Activated T-helper 1 cell treated with Interleukin-2 at 50 U/mL for 16 hours (primary cell): ENCODE data around the gene TAF15.

Experiments used
- DNase-seq: peaks from one replicate; pipeline ENCODE4 v3.0.0-alpha.2; 2020; ENCODE audit warnings: low read depth

TAF15 gene

DNA sequence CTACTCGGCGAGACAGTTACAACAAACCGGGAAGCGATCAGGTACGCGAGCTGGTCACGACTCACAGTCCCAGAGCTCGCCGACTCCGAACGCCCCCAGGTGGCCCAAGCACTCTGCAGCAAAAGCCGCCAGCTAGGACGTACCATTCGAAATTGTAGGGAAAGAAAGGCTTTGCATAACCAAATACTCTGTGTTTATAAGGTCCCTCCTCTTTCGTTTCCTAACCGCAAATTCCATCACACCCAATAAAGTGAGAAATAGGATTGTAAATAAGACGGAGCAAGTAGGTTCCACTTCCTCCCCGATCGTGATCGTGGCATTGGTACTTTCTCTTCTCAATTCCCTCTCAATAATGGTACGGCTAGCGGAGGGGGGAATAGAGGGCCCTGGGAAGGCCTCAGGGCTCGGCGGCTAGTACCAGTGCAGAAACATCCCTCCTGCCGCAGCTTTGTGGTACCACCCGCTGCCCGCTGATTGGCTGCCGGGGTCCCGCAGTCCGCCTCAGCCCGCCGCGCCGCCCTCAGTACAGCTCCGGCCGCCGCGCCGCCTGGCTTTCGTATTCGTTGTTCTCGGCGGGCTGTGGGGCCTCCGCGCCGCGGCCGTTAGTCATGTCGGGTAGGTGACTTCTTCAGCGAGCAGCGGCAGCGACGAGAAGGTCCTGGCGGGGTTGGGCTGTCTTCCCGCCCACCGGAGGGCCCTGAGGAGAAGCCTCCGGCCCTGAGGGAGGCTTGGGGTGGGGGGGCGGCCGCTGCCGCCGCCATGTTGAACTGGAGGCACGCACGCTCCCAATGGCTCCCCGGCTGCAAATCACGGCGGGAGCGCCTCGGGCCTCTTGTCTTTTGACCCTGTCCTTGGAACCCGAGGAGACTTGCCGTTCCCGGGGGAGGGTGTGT is at the start of gene TAF15:
Gene TAF15 (plus strand): TSS at position 523 of the 893 bp plus-strand sequence. CDS start 86 bp downstream, at position 609.
- peak; percentile 91 for DNase-seq

DNA sequence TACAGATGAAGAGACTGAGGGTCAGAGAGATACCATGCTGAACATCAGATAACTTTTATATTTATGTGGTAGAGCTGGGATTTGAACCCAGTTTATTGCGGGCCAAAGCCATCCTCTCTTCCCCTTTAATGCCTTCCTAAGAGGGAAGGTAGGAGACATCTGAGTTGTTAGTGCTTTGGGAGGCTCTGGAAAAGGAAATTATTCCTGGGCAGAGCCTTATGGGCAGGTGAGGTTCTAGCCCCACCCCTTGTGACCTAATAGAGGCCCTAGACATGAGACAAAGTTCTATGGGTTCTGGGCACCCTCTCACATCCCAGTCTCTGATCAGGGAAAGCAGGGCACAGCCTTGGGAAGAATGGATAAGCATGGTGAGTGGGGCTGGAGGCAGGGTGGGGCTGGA is 48.7 kb upstream of the TAF15 start, which contains the start of gene C17orf50:
Gene C17orf50 (plus strand): TSS at position 301 of the 400 bp plus-strand sequence. CDS start 55 bp downstream, at position 356.
- no peak for DNase-seq

DNA sequence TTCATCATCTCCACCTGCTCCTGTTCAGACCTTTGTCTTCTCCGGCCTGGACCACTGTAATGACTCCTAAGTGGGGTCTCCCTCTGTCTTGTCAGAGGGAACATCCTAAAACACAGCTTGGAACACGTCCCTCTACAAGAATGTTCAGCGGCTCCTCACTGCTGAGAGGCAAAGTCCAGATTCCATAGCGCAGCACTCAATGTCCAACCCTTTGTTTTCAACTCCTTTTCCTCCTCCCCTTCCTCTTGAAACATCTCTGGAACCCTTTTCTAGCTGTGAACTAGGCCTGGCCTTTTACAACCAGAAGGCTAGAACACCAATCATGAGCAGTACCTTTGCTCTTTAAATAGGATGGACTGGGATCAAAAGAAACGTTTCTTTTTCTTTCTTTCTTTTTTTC is 47.7 kb upstream of the TAF15 start:
- DNase-seq = no peak

DNA sequence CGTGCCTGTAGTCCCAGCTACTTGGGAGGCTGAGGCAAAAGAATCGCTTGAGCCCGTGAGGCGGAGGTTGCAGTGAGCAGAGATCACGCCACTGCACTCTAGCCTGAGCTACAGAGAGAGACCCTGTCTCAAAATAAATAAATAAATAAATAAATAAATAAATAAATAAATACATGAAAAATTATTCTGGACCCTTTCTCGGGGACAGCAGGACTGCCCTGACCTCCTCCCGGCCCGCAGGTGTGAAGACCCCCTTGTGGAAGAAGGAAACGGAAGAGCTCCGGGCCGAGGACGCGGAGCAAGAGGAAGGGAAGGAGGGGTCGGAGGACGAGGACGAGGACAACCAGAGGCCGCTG is 45.5 kb upstream of the TAF15 start:
- DNase-seq = no peak

DNA sequence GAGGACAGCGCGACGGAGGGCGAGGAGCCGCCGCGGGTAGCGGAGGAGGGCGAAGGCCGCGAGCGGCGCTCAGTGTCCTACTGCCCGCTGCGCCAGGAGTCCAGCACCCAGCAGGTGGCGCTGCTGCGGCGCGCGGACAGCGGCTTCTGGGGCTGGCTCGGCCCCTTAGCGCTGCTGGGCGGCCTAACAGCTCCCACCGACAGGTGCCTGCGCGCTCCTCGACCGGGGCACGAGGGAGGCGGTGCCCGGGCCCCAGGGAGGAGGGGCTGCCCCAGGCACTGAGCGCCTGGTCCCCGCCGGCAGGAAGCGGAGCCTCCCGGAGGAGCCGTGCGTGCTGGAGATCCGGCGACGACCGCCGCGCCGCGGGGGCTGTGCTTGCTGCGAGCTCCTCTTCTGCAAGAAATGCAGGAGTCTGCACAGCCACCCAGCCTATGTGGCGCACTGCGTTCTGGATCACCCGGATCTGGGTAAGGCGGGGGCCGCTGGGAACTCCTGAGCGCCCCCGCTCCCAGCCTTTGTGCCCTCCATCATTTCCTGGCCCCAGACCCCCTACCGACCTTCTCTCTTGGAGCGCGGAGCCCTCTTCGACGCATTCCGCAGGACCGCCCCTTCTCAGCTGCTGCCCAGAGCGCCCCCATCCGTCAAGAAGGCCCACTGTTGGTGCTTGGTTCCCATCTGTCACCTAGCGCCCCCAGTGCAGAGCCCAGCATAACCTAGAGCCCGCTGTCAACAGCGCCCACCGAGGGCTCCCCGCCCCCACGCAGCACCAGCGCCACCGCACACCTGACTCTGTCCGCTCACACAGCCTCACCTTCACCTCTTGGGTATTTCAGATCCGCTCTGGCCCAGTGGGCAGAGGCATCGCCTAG is 44.9 kb upstream of the TAF15 start:
- peak; percentile 78 for DNase-seq

DNA sequence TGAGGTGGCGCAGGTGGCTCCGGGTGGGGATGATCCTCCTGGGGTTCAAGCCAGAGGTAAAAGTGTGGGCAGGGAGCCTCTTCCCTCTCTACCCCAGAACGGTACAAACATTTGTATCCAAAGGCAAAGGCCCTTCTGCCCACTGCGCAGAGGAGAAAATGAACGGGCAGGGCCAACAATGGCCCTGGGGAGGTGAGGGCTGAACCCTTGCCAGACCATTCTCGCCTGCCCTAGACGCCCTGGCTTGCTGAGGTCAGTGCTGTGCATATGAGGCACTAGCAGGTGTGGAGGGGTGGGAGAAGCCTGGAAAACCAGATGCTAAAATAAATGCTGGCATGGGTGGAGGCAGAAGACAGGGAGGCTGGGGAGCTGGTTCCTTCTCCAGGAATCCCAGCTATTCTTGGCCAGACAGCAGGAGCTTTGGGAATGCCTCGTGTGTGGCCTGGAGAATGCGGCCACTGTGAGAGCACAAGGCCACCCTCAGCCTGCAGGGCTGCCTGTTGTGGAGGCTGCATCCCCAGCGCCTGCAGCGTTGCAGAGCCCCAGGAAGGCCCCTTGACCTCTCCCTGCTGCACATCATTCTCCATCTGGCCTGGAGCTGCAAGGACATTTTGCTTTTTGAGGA is 44.1 kb upstream of the TAF15 start:
- DNase-seq = no peak

DNA sequence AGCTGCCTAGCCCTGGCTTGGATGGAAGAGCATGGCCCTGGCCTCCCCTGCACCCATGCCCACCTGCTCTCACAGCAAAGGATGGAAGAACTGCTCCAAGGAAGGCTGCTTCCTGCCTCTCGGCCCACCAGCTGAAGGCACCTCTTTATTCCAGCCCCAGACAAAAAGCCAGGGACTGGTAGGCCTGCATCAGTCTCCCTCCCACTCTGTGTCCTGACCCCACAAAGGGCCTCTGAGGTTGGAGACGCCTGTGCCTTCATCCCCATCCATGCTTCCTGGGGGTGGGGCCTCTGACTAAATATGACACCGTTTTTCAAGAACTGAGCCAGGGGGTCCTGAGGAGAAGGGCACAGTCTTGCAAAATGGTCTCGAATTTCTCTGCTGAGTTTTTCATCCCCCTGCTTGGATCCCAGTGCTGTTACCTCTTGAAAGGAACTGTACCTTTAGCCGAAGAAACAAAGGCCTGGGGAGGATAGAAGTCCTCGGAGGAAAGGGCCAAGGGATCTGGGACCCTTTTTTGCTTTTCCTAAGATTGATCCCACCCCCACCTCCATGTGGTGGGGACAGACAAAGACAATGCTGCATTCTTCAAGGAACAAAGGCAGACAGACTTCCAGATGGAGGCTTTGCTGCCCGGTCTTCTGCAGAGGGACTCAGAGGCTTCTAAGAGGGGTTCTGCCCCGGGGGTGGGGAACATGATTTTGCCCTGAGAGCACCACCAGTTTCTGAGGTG is 43.4 kb upstream of the TAF15 start:
- no peak for DNase-seq

DNA sequence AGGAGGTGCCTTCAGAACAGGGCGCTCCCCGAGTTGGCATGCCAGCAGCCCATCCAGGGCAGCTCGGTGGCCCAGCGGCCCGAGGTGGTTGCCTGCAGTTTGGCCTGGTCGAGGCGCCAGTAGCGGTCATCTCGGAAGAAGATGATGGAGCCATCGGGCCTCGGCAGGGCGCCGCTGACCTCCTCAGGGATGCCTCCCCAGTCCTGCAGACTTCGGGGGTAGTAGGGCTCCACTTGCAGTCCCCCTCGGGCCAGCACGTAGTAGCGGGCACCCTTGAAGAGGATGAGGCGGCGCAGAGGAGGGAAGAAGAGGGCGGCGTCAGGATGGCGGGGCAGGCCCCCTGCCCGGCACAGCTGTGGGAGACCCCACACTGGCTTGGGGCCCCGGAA is 42.8 kb upstream of the TAF15 start:
- DNase-seq = no peak

DNA sequence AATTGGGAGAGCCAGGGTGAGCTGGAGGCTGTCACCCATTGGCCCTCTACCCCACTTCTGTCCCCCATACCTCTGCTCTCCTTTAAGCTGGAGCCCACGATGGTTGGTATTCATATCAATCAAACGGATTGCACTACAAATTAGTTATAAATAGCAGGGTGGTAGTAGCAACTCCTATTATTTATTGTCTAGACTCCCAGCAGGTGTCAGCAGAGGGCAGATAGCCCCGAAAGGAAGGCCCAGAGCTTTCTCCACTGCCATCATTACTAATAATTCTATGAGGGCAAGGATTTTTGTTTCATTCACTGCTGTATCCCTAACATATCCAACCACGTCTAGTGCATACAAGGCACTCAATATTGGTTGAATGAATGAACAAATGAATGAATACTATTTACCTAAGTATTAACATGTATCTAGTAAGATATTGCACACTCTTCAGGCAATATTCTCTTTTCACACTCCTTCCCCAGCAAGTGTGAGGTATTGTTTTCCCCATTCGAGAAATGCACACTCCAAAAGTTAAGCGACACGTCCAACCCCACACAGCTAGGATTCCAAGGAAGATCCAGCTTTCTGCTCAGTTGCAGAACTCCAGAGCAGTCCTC is 42.3 kb upstream of the TAF15 start:
- DNase-seq = no peak

DNA sequence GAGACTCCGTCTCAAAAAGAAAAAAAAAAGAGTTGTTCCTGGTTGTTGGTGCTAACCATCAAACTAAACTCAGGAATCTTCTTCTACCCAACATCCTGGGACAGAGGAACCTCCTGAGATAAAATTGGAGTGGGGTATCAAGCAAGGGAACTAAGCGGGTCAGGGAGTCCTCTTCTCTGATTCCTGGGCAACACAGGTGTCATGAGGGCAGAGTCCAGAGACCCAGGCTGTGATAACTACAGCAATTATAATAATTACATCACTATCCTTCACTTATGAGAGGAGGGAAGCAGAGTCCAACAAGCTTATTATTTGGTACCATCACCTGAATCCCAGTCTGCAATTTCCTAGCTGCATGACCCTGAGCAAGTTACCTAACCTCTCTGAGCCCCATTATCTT is 40.5 kb upstream of the TAF15 start:
- DNase-seq = no peak

DNA sequence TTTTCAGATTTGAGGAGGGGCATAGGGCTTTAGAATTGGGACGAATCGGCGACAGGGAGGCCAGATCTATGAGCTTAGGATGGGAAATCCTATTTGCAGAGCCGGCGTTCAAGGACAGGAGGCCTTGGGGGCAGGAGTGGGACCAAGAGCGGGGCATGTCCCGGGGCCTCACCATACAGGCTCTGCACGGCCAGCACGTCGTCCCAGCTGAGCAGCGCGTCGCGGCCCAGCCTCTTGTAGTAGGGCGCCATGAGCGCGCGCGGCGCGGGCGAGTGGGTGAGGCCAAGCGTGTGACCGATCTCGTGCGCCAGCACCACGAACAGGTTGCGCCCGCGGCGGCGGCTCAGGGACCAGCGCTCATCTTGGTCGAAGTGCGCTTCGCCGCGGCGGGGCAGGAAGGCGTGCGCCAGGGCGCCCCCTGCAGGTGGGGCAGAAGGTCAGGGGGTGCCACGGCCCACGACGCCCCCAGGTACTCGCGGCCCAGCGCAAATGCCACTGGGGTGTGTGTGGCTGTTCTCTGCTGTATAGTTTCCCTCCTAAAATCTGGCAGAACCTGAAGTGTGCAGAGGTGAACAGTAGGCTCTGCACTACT is 39.3 kb upstream of the TAF15 start:
- DNase-seq = no peak

DNA sequence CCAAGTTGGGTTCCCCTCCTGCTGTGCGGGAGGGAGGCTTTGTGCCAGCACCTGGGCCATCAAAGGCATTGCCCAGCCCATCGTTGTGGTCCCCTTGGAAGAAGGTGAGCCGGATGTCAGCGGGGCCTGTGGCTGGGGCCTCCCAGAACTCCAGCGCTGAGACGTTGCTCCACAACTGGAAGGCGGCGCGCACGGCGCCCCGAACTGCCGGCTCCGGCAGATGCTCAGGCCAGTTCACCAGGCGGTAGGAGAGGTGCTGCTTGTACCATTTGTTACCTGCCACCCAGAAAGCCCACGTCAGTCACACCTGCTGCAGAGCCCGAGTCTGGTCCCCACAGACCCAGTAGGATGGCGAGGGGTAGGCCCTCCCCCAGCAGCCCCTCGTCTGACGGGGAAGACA is 36.2 kb upstream of the TAF15 start:
- DNase-seq = no peak

DNA sequence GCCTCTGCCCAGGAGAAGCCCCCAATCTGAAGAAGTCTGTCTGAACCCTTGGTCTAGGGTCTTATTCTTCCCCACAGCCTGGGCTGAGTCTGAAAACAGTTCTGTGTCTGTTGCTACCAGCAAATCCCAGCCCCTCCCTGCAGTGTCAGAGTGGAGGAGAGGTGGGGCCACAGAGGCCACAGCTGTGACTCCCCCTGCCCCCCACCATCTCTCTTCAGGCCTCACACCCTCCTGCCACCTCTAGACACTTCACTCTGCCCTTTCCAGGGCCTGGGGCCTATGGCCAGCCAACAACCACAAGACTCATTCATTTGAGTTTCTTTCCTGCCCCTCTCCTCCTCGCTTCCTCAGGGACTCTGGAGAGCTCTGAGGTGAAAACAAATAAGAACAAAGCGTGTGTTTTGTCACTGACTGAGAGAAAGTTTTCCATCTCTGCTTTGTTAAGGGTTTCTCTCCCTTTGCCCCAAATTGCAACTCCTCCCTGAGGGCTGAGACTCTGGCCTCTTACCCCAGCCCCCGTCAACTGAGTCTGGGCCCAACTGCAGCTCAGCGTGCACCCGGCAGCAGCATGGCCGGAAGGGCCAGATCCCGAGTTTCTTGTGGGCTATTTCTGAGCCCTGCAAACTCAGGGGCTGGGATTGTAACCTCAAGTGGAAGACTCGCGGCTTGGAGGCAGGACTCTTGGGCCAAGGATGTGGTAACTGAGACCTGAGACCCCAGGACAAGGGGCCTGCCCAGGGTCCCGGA is 35.4 kb upstream of the TAF15 start:
- no peak for DNase-seq

DNA sequence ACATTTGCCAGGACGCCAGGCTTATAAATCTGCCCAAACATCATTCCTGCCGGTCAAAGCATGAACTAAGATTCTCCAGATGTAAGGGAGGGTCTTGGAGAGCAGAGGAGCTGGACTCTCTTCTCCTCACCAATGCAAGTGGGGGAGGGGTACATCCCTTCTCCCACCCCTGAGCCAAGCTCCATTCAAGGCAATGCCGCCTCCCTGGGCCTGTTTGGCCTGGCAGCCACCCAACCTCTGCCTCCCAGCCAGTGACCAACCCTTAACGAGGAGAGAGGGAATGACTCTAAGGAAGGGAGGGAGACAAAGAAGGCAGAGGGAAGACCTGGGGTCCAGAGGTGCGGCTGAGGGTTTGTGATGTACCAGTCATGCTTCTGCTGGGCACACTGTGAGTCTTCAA is 34.8 kb upstream of the TAF15 start:
- no peak for DNase-seq

DNA sequence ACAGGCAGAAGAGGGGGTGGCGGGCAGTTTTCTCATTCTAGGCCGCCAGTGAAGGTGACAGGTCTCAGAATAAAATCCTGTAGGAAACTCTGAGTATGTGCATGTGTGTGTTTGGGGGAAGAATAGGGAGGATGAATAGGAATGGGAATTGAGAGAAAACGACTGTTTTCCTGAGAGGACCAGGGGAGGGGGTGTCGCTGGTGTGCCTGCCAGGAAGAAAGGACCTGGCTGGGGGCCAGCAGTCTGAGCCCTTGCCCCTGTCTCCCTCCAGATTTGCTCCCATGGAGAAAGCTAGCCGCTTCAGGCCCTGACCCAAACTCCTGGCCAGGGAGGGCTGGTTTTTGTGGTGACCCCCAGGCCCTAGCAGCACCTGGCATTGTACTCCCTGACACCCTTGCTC is 34.2 kb upstream of the TAF15 start:
- no peak for DNase-seq

DNA sequence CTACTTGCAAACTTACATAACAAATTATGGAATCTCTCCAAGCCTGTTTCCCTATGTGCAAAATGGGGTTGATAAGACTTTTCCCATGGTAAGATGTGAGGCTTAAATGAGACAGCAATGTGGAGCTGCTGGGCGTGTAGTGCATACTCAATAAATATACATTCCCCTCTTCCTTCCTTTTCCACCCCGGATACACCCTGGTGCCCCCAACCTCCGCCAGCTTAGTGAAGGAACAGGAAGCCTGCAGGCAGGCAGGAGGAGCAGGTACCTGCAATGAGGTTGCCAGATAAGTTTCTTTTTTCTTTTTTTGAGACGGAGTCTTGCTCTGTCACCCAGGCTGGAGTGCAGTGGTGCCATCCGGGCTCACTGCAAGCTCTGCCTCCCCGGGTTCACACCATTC is 33.7 kb upstream of the TAF15 start:
- DNase-seq = no peak

DNA sequence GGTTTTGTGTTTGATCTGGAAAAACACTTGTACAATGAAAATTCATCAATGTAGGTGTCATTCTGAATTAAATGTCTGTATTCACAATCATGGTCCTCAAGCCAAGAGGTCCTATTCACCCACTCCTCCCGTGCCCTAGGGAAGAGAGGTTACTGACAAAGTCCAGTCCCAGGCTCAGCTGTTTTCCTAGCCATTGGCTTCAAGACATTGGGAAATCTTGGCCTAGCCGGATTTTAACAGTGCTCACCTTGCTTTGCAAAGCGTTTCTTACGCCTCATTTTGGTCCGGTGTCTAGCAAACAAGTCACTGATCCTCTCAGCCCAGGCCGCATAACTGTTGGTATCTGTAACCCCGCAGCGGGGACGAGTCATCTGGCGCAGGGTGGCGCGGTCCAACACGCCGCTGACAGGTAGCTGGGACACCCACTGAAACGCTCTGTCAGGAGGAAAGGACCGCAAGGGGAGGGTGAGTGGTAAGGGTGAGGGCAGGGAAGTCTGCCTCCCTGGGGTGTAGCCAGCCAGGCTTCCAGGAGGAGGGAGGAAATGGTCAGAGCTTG is 30.6 kb upstream of the TAF15 start:
- no peak for DNase-seq

DNA sequence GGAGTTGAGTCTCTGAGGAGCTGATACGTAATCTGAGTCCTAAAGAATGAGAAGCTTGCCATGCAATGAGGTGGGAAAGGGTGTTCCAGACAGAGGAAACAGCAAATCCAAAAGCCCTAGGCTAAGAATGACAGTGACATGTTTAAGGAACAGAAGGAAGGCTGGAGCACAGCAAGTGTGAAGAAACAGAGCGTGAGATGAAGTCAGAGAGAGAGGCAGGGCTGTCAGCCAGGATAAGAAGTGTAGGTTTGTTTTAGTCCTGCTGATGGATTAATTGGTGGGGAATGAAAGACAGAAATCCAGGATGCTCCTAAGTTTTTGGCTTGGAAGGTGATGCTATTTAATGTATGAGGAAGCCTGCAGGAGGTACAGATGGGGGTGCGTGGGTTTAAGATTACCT is 28.3 kb upstream of the TAF15 start:
- no peak for DNase-seq

DNA sequence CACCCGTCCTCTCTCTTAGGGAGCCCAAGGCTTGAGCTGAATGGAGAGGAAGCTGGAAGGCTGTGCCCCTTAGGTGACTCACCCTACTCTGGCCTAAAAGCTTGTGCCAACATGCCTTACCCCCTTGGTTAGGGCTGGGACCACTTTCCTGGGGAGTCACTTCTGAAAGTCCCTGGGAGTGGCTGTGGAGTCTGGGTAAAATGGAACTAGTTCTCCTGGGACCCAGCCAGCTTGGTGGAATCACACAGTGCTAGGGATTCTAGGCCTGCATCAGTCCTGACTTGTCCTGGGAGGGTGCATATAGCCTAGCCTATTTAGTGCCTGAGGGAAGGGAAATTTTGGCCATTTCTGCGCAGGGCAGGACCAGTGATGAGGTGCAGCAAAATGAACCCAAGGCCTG is 24.4 kb upstream of the TAF15 start:
- DNase-seq = no peak

DNA sequence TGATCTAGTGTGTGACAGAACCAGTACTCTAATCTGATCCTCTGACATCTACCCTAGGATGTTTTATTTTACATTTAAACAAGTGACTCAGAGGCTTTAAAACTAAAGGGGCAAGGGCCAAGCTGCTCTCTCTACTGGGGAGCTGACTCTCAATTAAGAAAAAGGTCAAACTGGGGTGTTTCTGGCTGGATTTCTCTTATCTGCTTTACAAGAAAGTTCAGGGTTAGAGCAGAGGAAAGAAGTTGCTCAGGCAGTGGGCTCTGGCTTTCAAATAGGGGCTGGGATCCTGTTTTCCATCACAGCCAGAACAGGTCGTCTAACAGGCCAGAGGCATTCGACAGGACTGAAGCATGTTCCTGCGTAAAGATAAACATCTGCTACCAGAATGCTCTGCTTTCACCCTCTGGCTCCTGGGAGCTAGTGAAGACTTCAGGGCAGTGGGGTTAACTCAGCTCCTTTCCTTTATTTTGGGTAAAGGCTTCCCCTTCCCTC is 22.3 kb upstream of the TAF15 start:
- no peak for DNase-seq
